GM12872 (cell line): ENCODE results near the gene ABHD4.

Experiments used
- TF ChIP-seq, protein P1 (sequence below): IDR thresholded peaks from 3 replicates; pipeline ENCODE4 v1.5.1; 2011; ENCODE audit warnings: low read depth, mild to moderate bottlenecking, low read length, moderate library complexity; ENCODE audit not compliant: insufficient read depth

ABHD4 gene

GRCh38 chr14:22553445-22553844, 44.7 kb upstream of the ABHD4 start:
- TF ChIP-seq, protein P1, sequence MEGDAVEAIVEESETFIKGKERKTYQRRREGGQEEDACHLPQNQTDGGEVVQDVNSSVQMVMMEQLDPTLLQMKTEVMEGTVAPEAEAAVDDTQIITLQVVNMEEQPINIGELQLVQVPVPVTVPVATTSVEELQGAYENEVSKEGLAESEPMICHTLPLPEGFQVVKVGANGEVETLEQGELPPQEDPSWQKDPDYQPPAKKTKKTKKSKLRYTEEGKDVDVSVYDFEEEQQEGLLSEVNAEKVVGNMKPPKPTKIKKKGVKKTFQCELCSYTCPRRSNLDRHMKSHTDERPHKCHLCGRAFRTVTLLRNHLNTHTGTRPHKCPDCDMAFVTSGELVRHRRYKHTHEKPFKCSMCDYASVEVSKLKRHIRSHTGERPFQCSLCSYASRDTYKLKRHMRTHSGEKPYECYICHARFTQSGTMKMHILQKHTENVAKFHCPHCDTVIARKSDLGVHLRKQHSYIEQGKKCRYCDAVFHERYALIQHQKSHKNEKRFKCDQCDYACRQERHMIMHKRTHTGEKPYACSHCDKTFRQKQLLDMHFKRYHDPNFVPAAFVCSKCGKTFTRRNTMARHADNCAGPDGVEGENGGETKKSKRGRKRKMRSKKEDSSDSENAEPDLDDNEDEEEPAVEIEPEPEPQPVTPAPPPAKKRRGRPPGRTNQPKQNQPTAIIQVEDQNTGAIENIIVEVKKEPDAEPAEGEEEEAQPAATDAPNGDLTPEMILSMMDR = no peak

DNA sequence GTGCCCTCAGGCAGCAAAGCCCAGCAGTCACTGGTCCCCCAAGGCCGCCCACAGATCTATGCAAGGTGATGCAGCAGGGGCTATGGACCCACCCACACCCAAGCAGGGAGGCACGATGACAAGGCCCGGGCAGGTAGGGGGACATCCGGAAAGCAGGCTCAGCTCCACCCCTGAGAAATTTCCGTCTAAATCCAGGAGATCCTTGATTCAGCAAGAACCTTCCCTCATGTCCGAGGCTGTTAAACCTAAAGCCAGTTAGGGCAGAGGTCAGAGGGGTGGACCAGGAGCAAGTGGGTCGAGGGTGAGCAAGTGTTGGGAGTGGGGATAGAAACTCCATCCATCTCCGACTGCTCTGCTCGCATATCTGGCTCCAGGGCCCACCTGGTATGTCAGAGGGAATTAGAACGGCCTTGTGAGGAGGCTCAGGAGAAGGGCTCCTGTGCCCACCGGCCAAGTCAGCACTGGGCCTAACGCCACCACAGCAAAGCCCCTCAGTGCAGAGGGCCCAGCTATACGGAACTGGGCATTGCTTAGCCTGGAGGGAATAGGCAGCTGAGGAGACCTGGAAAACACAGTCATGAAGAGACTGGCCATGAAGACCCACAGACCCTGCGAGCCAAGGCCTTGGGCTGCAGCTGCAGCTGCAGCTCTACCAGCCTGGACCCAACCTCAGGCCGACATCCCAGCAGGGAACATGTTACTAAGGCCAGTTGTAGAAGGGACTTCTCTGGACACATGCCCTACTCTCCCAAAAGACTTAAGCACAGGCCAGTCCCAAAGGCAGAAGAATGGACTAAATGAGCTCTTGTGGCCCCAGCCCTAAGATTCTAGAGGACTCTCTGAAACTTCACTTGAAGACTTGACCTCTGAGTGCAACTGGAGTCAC, 43.4 kb upstream of the ABHD4 start:
- TF ChIP-seq, protein P1 = no peak

- TF ChIP-seq, protein P1 = no peak
These were observed 42.6 kb upstream of the ABHD4 start for GRCh38 chr14:22555384-22556011.

GRCh38 chr14:22556021-22556989, 41.8 kb upstream of the ABHD4 start:
- TF ChIP-seq, protein P1 = no peak

GRCh38 chr14:22556990-22557623, 41.0 kb upstream of the ABHD4 start:
- TF ChIP-seq, protein P1 = peak; percentile 69

DNA sequence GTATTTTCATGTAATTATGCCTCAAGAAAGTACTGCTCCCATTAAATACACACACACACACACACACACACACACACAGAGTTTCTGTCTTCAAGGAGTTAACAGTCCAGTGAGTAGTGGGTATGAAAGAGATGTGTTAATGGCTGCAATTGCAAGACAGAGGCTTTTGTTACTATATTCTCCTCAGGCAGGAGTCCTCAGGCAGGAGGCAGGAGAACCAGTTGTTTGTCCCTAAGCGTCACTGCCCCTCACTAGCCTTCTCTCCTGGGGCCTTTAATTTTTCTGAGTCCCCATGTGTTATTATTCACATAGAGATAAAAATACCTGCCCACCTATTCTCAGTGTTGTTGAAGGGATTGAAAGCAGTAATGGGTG, 40.3 kb upstream of the ABHD4 start:
- TF ChIP-seq, protein P1 = no peak
